Upper lobe of left lung (tissue), 4 donors: ENCODE data around the gene PTGER4.

Experiments
- POLR2A ChIP-seq, 4 donors: fragments of 450-650 bp; IDR thresholded peaks; one replicate each; pipeline ENCODE4 v1.5.1; 2016 to 2017; ENCODE audit warnings: antibody characterized with exemption in 4 of 4, mild to moderate bottlenecking in 2 of 4
- TF ChIP-seq, protein P1 (sequence below), 6 experiments: fragments of 450-650 bp in 4 of 6; fragments of 200-600 bp in 2 of 6; sonication (generic) in 2 of 6; IDR thresholded peaks; one replicate each; pipeline ENCODE4 v1.5.1; 2016 to 2019; ENCODE audit warnings: antibody characterized with exemption in 6 of 6

DNA sequence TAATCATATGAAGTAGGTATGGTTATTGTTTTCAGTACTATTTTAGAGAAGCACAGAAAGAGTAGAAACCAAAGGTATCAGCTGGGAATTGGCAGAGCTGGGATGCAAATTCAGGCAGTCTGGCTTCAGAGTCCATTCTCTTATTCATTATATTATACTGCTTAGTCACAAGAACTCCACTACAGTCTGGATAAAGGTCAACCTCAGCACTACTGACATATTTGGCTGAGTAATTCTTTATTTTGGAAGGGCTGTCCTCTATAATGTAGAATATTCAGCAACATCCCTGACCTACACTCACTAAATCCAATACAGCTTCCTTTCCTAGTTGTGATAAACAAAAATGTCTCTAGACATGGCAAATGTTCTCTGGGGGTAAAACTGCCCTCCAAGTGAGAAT lies 37.6 kb downstream of the PTGER4 start:
- TF ChIP-seq POLR2A (IDR thresholded peaks at IDR 0.05) = no peak
- TF ChIP-seq, protein P1, sequence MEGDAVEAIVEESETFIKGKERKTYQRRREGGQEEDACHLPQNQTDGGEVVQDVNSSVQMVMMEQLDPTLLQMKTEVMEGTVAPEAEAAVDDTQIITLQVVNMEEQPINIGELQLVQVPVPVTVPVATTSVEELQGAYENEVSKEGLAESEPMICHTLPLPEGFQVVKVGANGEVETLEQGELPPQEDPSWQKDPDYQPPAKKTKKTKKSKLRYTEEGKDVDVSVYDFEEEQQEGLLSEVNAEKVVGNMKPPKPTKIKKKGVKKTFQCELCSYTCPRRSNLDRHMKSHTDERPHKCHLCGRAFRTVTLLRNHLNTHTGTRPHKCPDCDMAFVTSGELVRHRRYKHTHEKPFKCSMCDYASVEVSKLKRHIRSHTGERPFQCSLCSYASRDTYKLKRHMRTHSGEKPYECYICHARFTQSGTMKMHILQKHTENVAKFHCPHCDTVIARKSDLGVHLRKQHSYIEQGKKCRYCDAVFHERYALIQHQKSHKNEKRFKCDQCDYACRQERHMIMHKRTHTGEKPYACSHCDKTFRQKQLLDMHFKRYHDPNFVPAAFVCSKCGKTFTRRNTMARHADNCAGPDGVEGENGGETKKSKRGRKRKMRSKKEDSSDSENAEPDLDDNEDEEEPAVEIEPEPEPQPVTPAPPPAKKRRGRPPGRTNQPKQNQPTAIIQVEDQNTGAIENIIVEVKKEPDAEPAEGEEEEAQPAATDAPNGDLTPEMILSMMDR (IDR thresholded peaks at IDR 0.05) = no peak
